Measurements from ENCODE around the gene SLC24A4.
A peak's percentile ranks its signal among the peaks of the same experiment; 100 is the strongest.
"Not testable (repeated sequence)": the region's sequence is repeated elsewhere in the genome, so short reads cannot be mapped to it uniquely, and the experiment has no call there.

The SLC24A4 gene

GRCh38 chr14:92520102-92521057 lies 197.4 kb downstream of the SLC24A4 start:
- DNase-seq (ENCODE audit: low spot score), result no peak

- DNase-seq (ENCODE audit: low spot score), result no peak
Measured at GRCh38 chr14:92521058-92521415, 198.1 kb downstream of the SLC24A4 start.

- DNase-seq (ENCODE audit: low spot score), result no peak
Measured at GRCh38 chr14:92523752-92524151, 200.8 kb downstream of the SLC24A4 start.

DNA sequence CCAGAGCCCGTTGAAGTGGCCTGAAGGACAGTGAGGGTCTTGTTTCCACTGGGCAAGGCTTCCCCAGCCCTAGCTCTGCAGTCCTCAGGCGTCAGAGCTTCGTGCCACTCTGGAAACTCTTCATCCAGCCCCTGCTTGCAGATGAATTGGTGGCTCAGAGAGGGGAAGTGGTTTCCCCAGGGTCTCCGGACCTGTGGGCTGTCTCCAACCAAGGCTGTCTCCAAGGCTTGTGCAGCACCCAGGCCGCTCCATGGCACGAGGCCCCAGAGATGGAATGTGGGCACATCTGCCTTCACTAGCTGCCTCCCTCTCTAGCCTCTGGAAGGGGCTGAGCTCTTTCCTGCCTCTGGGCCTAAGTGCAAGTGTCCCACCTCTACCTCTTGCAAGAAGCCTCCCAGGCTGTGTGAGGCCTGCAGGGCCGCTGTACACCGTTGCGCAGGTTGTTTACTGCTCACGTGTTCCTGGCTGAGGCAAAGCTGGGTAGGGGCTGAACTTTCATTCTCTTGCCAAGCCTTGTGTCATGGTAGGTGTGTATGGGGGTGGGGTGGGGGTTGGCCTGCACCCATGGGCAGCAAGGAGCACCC lies 201.7 kb downstream of the SLC24A4 start:
- no peak for DNase-seq (ENCODE audit: low spot score)

- DNase-seq (ENCODE audit: low spot score), result no peak
Measured at GRCh38 chr14:92525322-92526095, 202.5 kb downstream of the SLC24A4 start.

DNA sequence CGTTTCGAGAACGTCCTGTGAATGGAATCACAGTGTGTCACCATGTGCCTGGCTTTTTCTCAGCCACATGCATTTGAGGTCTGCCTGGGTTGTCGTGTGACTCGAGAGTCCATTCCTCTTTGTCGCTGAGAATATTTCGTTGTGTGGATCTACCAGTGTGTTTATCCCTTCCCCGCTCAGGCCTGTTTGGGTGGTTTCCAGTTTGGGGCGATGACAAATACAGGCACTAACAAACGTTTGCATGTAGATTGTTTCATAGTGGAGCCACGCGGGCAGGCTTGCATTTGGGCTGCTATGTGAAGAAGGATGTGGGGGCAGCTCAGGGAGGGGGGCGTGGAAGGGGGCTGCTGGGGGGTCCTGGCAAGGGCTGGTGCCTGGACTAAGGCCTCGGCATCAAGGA lies 204.8 kb downstream of the SLC24A4 start:
- DNase-seq (ENCODE audit: low spot score), result no peak

- DNase-seq (ENCODE audit: low spot score), result no peak
Measured at GRCh38 chr14:92528486-92529100, 205.6 kb downstream of the SLC24A4 start.

GRCh38 chr14:92529903-92530302 lies 206.9 kb downstream of the SLC24A4 start:
- no peak for DNase-seq (ENCODE audit: low spot score)

DNA sequence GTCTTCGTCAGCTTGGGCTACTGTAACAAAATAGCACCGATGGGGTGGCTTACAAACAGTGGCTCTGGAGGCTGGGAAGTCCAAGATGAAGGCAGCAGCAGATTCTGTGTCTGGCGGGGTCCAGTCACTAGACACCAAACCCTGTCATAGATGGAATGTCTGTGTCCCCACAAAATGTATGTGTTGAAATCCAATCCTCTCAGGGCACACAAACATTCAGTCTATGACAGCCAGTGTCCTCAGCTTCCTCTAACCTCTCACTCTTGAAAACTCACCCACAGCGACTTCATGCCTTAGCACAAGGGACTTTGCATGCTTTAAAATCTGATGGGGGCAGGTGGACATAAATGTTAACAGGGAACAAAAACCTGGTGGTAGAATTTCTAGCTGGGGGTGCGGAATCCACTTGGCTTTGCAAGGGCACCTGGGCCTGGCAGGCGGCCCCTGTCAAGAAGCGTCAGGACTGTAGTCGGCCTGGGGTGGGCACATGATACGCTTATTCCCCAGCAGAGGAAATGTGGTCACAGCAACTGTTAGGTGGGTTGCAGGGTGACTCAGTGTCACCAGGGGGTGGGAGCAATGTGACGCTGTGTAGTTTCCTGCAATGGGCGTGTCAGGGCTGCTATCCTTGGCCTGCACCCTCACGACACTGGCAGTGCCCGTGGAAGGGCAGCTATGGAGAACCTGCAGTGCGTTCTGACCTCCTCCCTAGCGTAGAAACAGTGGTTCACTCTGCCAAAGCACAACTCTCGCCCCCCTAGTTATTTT lies 208.3 kb downstream of the SLC24A4 start:
- no peak for DNase-seq (ENCODE audit: low spot score)

DNA sequence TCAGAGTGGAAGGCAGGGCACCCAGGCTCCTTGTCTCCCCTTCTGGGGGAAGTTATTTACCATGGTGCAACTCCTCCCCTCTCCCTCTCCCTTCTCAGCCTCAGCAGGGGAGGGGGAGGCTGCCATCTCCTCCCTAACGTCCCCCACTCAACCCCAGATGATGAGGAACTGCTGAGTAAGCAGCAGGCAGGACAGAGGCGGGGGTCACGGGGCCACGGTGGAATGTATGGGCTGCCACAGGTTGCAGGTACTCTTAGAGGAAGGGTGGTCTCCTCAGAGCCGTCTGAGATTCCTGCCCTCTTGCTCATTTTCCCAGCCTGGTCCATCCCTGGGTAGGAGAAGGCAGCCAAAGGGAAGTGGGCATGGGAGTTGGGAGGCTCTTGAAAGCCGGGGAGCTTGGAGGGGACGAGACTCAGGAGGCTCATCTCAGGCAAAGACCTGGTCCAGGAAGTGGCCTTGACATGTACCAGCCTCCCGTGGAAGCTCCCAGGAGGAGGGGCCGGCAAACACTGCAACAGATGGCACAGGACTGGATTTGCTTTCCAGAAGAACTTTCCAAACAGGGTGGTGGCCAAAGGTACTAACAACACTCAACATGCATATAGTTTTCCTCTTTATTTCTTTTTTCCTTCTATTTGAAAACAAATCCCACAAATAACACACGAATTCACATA lies 209.7 kb downstream of the SLC24A4 start:
- no peak for DNase-seq (ENCODE audit: low spot score)

DNA sequence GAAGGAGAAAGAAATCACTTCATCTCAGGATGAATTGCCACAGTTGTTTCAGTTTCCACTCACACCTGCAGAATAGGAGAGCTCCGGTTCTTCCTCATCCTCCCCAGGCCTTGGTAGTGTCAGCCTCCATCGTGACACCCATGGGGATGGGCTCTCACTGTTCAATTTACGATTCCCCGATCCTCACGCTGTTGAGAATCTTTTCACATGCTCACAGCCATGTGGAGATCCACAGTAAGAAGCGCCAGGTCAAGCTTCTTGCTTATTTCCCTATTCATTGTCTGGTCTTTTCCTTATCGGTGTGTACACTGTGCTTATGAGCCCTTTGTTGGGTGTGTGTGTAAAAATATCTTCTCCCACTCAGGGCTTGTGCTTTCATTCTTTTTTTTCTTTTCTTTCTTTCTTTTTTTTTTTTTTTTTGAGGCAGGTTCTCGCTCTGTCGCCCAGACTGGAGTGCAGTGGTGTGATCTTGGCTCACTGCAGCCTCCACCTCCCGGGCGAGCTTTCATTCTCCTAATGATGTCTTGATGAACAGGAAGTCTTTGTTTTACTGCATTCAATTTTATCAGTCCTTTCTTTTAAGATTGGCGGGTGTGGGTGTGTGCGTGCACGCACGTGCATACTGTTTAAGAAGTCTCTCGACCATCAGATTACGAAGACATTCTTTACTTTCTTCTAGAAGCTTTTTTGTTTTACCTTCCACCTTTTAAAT lies 212.1 kb downstream of the SLC24A4 start:
- DNase-seq (ENCODE audit: low spot score), result no peak

GRCh38 chr14:92536231-92536630 lies 213.3 kb downstream of the SLC24A4 start:
- DNase-seq (ENCODE audit: low spot score), result not testable (repeated sequence)

DNA sequence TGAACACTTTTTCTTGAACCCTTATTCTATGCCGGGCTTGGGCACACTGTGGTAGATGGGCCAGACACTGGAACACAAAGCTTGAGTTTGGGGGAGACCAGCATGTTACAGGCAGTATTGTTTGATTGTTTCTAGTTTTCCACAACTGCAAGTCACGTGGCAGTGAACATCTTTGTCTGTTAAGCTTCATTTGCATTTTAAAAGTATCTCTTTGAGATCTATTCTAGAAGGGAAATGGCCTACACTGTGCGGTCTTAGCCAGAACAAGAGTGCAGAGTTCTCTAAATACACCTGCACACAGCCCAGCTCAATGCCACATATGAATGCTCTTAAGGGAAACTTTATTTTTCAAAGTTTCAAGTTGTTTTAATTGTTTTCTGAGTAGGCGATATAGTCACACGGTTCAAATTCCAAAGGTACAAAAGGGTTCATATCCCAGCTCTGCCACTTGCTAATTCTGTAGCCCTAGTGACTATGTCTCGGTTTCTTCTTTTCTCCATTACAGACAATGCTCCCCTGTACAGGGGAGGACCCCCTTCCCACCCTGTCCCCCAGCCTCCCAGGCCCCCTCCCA lies 215.5 kb downstream of the SLC24A4 start:
- DNase-seq (ENCODE audit: low spot score), result no peak

- DNase-seq (ENCODE audit: low spot score), result no peak
Measured at GRCh38 chr14:92539419-92539818, 216.5 kb downstream of the SLC24A4 start.

- DNase-seq (ENCODE audit: low spot score), result no peak
Measured at GRCh38 chr14:92539875-92540274, 216.9 kb downstream of the SLC24A4 start.

GRCh38 chr14:92540472-92541048 lies 217.6 kb downstream of the SLC24A4 start:
- DNase-seq (ENCODE audit: low spot score), result peak; percentile 30

GRCh38 chr14:92542766-92543554 lies 220.0 kb downstream of the SLC24A4 start:
- DNase-seq (ENCODE audit: low spot score), result no peak

GRCh38 chr14:92544051-92544720 lies 221.2 kb downstream of the SLC24A4 start:
- DNase-seq (ENCODE audit: low spot score), result no peak
